H1 (cell line): ENCODE results near the gene MCM3.

Source experiments
- BCL11A ChIP-seq, 2 experiments: IDR thresholded peaks; one replicate each; pipeline ENCODE4 v1.6.1; 2011; ENCODE audit warnings: low read depth in 2 of 2, low read length in 2 of 2, mild to moderate bottlenecking in 2 of 2
- BRCA1 ChIP-seq: IDR thresholded peaks from 2 replicates; pipeline ENCODE4 v1.6.1; 2012; ENCODE audit warnings: low read depth, low read length, improper control_type of control experiment
- CTCF ChIP-seq, 3 experiments: IDR thresholded peaks; 1 replicate in 2 of 3; 2 replicates in 1 of 3; pipeline versions ENCODE4 v1.5.1 to v1.6.1; 2011; ENCODE audit warnings: low read length in 3 of 3, mild to moderate bottlenecking in 3 of 3, inconsistent platforms in 2 of 3, low read depth in 1 of 3, moderate library complexity in 1 of 3; ENCODE audit not compliant: insufficient read depth in 1 of 3; ENCODE audit errors: control extremely low read depth in 1 of 3
- EP300 ChIP-seq, 2 experiments: IDR thresholded peaks; 1 replicate in 1 of 2; 2 replicates in 1 of 2; pipeline ENCODE4 v1.6.1; 2011 to 2012; ENCODE audit warnings: low read depth in 2 of 2, low read length in 2 of 2, mild to moderate bottlenecking in 2 of 2, borderline replicate concordance in 1 of 2, inconsistent platforms in 1 of 2, moderate library complexity in 1 of 2
- JUN ChIP-seq: IDR thresholded peaks from 2 replicates; pipeline ENCODE4 v1.6.1; 2011; ENCODE audit warnings: low read depth, mild to moderate bottlenecking, improper control_type of control experiment, low read length
- JUND ChIP-seq: IDR thresholded peaks from 2 replicates; pipeline ENCODE4 v1.6.1; 2011; ENCODE audit warnings: mild to moderate bottlenecking, improper control_type of control experiment, low read length
- KDM1A ChIP-seq: fragments of 200-600, 300-600 bp; sonication (generic); IDR thresholded peaks from 2 replicates; pipeline ENCODE4 v1.7.1; 2016; ENCODE audit warnings: mild to moderate bottlenecking, low read length, borderline replicate concordance
- POLR2A ChIP-seq, 2 experiments: IDR thresholded peaks; 1 replicate in 1 of 2; 2 replicates in 1 of 2; pipeline ENCODE4 v1.6.1; 2011; ENCODE audit warnings: low read depth in 2 of 2, low read length in 2 of 2, mild to moderate bottlenecking in 2 of 2; ENCODE audit errors: control extremely low read depth in 1 of 2
- POLR2AphosphoS5 ChIP-seq: IDR thresholded peaks from 2 replicates; pipeline ENCODE4 v1.6.1; 2011; ENCODE audit warnings: low read depth, low read length
- SIX5 ChIP-seq: IDR thresholded peaks from 2 replicates; pipeline ENCODE4 v1.6.1; 2011; ENCODE audit warnings: mild to moderate bottlenecking, low read depth, low read length
- SP1 ChIP-seq: IDR thresholded peaks from 2 replicates; pipeline ENCODE4 v1.6.1; 2011; ENCODE audit warnings: low read depth, low read length
- TEAD4 ChIP-seq: IDR thresholded peaks from 2 replicates; pipeline ENCODE4 v1.6.1; 2012; ENCODE audit warnings: low read depth, low read length, inconsistent platforms, mixed read lengths
- TF ChIP-seq, protein P1 (sequence below): IDR thresholded peaks from 2 replicates; pipeline ENCODE4 v1.6.1; 2011; ENCODE audit warnings: low read depth, mild to moderate bottlenecking, low read length; ENCODE audit not compliant: insufficient read depth

GRCh38 chr6:52231406-52232127 lies 53.0 kb downstream of the MCM3 start:
- TF ChIP-seq, protein P1, sequence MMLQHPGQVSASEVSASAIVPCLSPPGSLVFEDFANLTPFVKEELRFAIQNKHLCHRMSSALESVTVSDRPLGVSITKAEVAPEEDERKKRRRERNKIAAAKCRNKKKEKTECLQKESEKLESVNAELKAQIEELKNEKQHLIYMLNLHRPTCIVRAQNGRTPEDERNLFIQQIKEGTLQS, result no peak
- TF ChIP-seq SP1 (no peak), JUN (no peak), SIX5 (no peak), POLR2AphosphoS5 (no peak), CTCF (IDR thresholded peaks at IDR 0.05; ENCODE audit: control extremely low read depth in 1 of 3, insufficient read depth in 1 of 3, low read depth in 1 of 3, low read length in 3 of 3) (no peak), POLR2A (IDR thresholded peaks at IDR 0.05; ENCODE audit: control extremely low read depth in 1 of 2, low read depth in 2 of 2, low read length in 2 of 2) (no peak), BRCA1 (no peak), EP300 (IDR thresholded peaks at IDR 0.05; ENCODE audit: borderline replicate concordance in 1 of 2, low read depth in 2 of 2, low read length in 2 of 2) (no peak), BCL11A (IDR thresholded peaks at IDR 0.05; ENCODE audit: low read depth in 2 of 2, low read length in 2 of 2) (no peak), TEAD4 (no peak), KDM1A (no peak), JUND (no peak)
